AG04450 (cell line): ENCODE data around the gene IL1RAPL2. TPM values are rescaled to one million over a fixed set of nuclear protein-coding genes. Genes with fewer than 3 reads are reported as not detected.
"Not testable (repeated sequence)": the region's sequence is repeated elsewhere in the genome, so short reads cannot be mapped to it uniquely, and the experiment has no call there.

Experiments
- CTCF ChIA-PET: fragments of 300-600, 350-600 bp; formaldehyde crosslinking; extraction: SDS; loops from one replicate; lab custom pipeline; 2022; ENCODE audit warnings: antibody characterized with exemption, inconsistent platforms; lab: Charles Lee
- POLR2A ChIA-PET: fragments of 350-600 bp; formaldehyde crosslinking; extraction: SDS; loops from one replicate; lab custom pipeline; 2021; ENCODE audit warnings: antibody characterized with exemption, inconsistent platforms; lab: Yijun Ruan, JAX
- DNase-seq: peaks from one replicate; pipeline ENCODE4 v3.0.0-alpha.2; 2011; ENCODE audit warnings: low read depth, low spot score
- H3K27ac ChIP-seq: one replicate; pipeline ENCODE4 v1.5.1; 2012; ENCODE audit warnings: low read depth, low read length, control low read depth
- H3K27me3 ChIP-seq: one replicate; pipeline ENCODE4 v1.6.0; 2012; ENCODE audit warnings: low read length; ENCODE audit not compliant: control insufficient read depth, insufficient read depth
- H3K4me3 ChIP-seq: 2 replicates; pipeline ENCODE4 v1.5.1; 2011; ENCODE audit warnings: mild to moderate bottlenecking, low read depth, low read length, control low read depth
- H3K9me3 ChIP-seq: 2 replicates; pipeline ENCODE4 v1.5.1; 2012; ENCODE audit warnings: low read length; ENCODE audit not compliant: control insufficient read depth, insufficient read depth
- polyA plus RNA-seq: library from polyadenylated mRNA; depleted of rRNA; stranded (reverse); fragments of >200 nt; gene quantifications from 2 replicates; pipeline ENCODE4 v1.2.3, GENCODE V29; 2011
- TF ChIP-seq, protein P1 (sequence below): IDR thresholded peaks from 2 replicates; pipeline ENCODE4 v1.5.1; 2011; ENCODE audit warnings: low read depth, low read length, control low read depth, inconsistent platforms

The IL1RAPL2 gene
- polyA plus RNA-seq, 1 experiment = 0.71 TPM

DNA sequence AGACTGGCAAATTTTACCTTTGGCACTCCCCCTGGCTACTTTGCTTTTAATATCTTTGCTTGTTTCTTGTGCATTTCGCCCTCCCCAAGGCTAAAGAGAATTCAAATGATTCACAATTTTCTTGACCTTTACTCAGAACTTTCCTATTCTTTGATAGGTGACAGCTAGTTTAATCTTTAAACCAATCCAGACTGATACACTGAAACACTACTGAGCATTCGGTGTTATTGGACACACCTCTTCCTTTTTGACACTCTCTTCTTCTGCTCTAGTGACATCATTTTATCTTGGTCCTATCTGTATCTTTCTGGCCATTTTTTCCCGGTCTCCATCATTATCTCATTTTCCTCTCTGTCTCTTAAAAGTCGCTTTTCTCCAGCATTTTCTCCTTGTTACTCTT lies 103.1 kb downstream of the IL1RAPL2 start:
- TF ChIP-seq, protein P1, sequence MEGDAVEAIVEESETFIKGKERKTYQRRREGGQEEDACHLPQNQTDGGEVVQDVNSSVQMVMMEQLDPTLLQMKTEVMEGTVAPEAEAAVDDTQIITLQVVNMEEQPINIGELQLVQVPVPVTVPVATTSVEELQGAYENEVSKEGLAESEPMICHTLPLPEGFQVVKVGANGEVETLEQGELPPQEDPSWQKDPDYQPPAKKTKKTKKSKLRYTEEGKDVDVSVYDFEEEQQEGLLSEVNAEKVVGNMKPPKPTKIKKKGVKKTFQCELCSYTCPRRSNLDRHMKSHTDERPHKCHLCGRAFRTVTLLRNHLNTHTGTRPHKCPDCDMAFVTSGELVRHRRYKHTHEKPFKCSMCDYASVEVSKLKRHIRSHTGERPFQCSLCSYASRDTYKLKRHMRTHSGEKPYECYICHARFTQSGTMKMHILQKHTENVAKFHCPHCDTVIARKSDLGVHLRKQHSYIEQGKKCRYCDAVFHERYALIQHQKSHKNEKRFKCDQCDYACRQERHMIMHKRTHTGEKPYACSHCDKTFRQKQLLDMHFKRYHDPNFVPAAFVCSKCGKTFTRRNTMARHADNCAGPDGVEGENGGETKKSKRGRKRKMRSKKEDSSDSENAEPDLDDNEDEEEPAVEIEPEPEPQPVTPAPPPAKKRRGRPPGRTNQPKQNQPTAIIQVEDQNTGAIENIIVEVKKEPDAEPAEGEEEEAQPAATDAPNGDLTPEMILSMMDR = no peak
- Histone ChIP-seq H3K4me3 (no peak overlapping the region), H3K27ac (no peak overlapping the region), H3K27me3 (no peaks in the 10 kb centered on the region), H3K9me3 (no peaks in the 10 kb centered on the region)
- ChIA-PET CTCF (no interaction called here), POLR2A (no interaction called here)
- no peak for DNase-seq

GRCh38 chrX:104670051-104670450 lies 104.1 kb downstream of the IL1RAPL2 start:
- DNase-seq = no peak
- POLR2A ChIA-PET = no interaction called here
- H3K27ac ChIP-seq = no peak overlapping the region
- H3K4me3 ChIP-seq = no peak overlapping the region
- CTCF ChIA-PET = no interaction called here
- no peaks in the 10 kb centered on the region for H3K9me3 ChIP-seq
- TF ChIP-seq, protein P1 = no peak
- H3K27me3 ChIP-seq = no peaks in the 10 kb centered on the region

DNA sequence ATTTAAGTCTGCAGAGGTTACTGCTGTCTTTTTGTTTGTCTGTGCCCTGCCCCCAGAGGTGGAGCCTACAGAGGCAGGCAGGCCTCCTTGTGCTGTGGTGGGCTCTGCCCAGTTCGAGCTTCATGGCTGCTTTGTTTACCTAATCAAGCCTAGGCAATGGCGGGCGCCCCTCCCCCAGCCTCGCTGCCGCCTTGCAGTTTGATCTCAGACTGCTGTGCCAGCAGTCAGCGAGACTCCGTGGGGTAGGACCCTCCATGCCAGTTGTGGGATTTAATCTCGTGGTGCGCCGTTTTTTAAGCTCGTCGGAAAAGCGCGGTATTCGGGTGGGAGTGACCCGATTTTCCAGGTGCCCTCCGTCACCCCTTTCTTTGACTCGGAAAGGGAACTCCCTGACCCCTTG lies 111.5 kb downstream of the IL1RAPL2 start:
- CTCF ChIA-PET, POLR2A ChIA-PET, H3K9me3 ChIP-seq, DNase-seq, H3K27me3 ChIP-seq, H3K27ac ChIP-seq, H3K4me3 ChIP-seq: not testable (repeated sequence)

GRCh38 chrX:104679175-104679574 lies 113.2 kb downstream of the IL1RAPL2 start:
- Histone ChIP-seq H3K27ac (no peak overlapping the region), H3K27me3 (no peaks in the 10 kb centered on the region), H3K9me3 (no peaks in the 10 kb centered on the region; the same call in 1 of the 2 replicates), H3K4me3 (no peak overlapping the region)
- POLR2A ChIA-PET = no interaction called here
- DNase-seq = no peak
- CTCF ChIA-PET = no interaction called here
- TF ChIP-seq, protein P1 = no peak

DNA sequence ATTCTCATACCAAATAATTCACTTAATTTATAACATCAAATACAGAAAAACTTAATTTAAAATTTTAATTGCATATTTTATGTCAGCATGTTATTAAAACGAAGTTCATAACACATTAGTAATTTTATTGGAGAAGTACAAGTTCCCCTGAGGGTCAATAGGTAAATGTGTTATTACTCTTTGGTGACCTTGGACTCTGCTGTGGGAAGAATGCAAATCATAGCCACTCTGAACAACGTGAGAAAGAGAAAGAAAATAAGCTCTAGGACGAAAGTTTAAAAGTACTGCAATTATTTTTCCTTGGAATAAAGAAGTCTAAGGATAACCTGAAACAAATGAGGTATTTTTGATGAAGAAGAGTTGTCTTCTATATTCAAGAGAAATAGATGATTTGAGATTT lies 115.2 kb downstream of the IL1RAPL2 start:
- TF ChIP-seq, protein P1 = no peak
- Histone ChIP-seq H3K27me3 (no peaks in the 10 kb centered on the region), H3K9me3 (no peaks in the 10 kb centered on the region; the same call in 1 of the 2 replicates), H3K27ac (no peak overlapping the region), H3K4me3 (no peak overlapping the region)
- no peak for DNase-seq
- POLR2A ChIA-PET = no interaction called here
- CTCF ChIA-PET = no interaction called here

GRCh38 chrX:104684077-104684476 lies 118.1 kb downstream of the IL1RAPL2 start:
- H3K27ac ChIP-seq = no peak overlapping the region
- H3K4me3 ChIP-seq = no peak overlapping the region
- DNase-seq = no peak
- no peaks in the 10 kb centered on the region for H3K27me3 ChIP-seq
- H3K9me3 ChIP-seq = no peaks in the 10 kb centered on the region
- POLR2A ChIA-PET = no interaction called here
- TF ChIP-seq, protein P1 = no peak
- CTCF ChIA-PET = no interaction called here
